ENCODE data around the gene PLCB3.

DNA sequence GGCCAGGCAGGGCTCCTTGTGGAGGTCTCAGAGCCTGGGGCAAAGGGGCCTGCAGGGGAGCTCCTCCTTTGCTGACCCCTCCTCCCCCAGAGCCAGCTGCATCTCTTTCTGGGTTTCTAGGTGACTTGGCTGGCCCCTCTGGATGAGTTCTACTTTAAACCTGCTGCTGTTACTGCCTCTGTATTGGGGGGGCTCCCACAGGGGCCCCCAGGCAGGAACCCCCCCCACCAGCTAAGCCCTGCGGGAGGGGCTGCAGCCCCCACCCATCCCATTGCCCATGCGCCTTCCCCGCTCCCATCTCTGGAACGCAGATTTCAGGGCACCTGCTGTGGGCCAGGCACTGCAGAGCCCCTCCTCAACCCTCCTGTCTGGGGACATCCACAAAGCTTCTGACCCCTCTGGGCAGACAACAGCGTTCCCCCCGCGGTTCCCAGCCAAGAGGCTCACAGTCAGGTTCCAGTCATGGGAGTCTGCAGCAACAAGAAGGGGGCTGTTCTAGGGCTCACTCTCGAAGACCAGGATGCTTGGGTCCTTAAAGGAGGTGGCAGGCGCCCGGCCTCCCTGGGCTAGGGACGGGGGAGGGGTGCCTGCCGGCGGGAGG, 815 bp upstream of the PLCB3 start:
- TF ChIP-seq, protein P1, sequence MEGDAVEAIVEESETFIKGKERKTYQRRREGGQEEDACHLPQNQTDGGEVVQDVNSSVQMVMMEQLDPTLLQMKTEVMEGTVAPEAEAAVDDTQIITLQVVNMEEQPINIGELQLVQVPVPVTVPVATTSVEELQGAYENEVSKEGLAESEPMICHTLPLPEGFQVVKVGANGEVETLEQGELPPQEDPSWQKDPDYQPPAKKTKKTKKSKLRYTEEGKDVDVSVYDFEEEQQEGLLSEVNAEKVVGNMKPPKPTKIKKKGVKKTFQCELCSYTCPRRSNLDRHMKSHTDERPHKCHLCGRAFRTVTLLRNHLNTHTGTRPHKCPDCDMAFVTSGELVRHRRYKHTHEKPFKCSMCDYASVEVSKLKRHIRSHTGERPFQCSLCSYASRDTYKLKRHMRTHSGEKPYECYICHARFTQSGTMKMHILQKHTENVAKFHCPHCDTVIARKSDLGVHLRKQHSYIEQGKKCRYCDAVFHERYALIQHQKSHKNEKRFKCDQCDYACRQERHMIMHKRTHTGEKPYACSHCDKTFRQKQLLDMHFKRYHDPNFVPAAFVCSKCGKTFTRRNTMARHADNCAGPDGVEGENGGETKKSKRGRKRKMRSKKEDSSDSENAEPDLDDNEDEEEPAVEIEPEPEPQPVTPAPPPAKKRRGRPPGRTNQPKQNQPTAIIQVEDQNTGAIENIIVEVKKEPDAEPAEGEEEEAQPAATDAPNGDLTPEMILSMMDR (IDR thresholded peaks at IDR 0.05): no peak
- TF ChIP-seq POLR2A (IDR thresholded peaks at IDR 0.05): no peak

All from Peyer's patch (tissue), 4 donors.